T-helper 1 cell treated with Interleukin-12 subunit alpha and Interleukin-12 subunit beta and Interleukin-4 antibody, amounts not matched to agents 30 μg/mL and 1 μg/mL, for 36 hours (primary cell): ENCODE results near the gene EPS8.

ENCODE experiments used
- H3K27ac Mint-ChIP-seq: one replicate; pipeline ENCODE4 v1.8.0; 2021; ENCODE audit warnings: mild to moderate bottlenecking, mixed read lengths
- H3K27me3 Mint-ChIP-seq: one replicate; pipeline ENCODE4 v1.8.0; 2021; ENCODE audit warnings: low read depth, mixed read lengths
- H3K36me3 Mint-ChIP-seq: one replicate; pipeline ENCODE4 v1.8.0; 2021; ENCODE audit warnings: low read depth, mixed read lengths
- H3K4me1 Mint-ChIP-seq: one replicate; pipeline ENCODE4 v1.8.0; 2021; ENCODE audit warnings: low read depth, mixed read lengths
- H3K4me3 Mint-ChIP-seq: one replicate; pipeline ENCODE4 v1.8.0; 2021; ENCODE audit warnings: mild to moderate bottlenecking, moderate library complexity, mixed read lengths
- H3K9me3 Mint-ChIP-seq: one replicate; pipeline ENCODE4 v1.8.0; 2021; ENCODE audit warnings: mixed read lengths

EPS8 gene

GRCh38 chr12:15811214-15812127 is 22.3 kb upstream of the EPS8 start:
- no peaks in the 10 kb centered on the region for H3K36me3 Mint-ChIP-seq
- H3K4me1 Mint-ChIP-seq: no peaks in the 10 kb centered on the region
- H3K27ac Mint-ChIP-seq: no peak overlapping the region
- H3K9me3 Mint-ChIP-seq: no peaks in the 10 kb centered on the region
- H3K27me3 Mint-ChIP-seq: peaks cover 5% of the 10 kb centered on the region
- no peak overlapping the region for H3K4me3 Mint-ChIP-seq

GRCh38 chr12:15808652-15809051 is 19.5 kb upstream of the EPS8 start:
- H3K27me3 Mint-ChIP-seq: peaks cover 14% of the 10 kb centered on the region
- H3K27ac Mint-ChIP-seq: no peak overlapping the region
- H3K4me1 Mint-ChIP-seq: no peaks in the 10 kb centered on the region
- H3K36me3 Mint-ChIP-seq: no peaks in the 10 kb centered on the region
- no peaks in the 10 kb centered on the region for H3K9me3 Mint-ChIP-seq
- H3K4me3 Mint-ChIP-seq: no peak overlapping the region

GRCh38 chr12:15808250-15808649 is 19.1 kb upstream of the EPS8 start:
- Mint-ChIP-seq H3K4me1 (no peaks in the 10 kb centered on the region), H3K9me3 (no peaks in the 10 kb centered on the region), H3K36me3 (no peaks in the 10 kb centered on the region), H3K4me3 (no peak overlapping the region), H3K27ac (no peak overlapping the region), H3K27me3 (peaks cover 13% of the 10 kb centered on the region)

GRCh38 chr12:15806826-15807225 is 17.6 kb upstream of the EPS8 start:
- Mint-ChIP-seq H3K36me3 (no peaks in the 10 kb centered on the region), H3K4me1 (no peaks in the 10 kb centered on the region)

GRCh38 chr12:15801770-15802744 is 12.9 kb upstream of the EPS8 start:
- Mint-ChIP-seq H3K4me1 (no peaks in the 10 kb centered on the region), H3K4me3 (no peak overlapping the region), H3K27me3 (peaks cover 21% of the 10 kb centered on the region), H3K27ac (no peak overlapping the region), H3K9me3 (no peaks in the 10 kb centered on the region), H3K36me3 (no peaks in the 10 kb centered on the region)

More at GRCh38 chr12:15806826-15807225, 17.6 kb upstream of the EPS8 start:
- H3K9me3 Mint-ChIP-seq: no peaks in the 10 kb centered on the region
- peaks cover 9% of the 10 kb centered on the region for H3K27me3 Mint-ChIP-seq
- H3K27ac Mint-ChIP-seq: no peak overlapping the region
- H3K4me3 Mint-ChIP-seq: no peak overlapping the region

- H3K4me3 Mint-ChIP-seq: no peak overlapping the region
Measured at GRCh38 chr12:15800278-15800677, 11.1 kb upstream of the EPS8 start.

GRCh38 chr12:15797818-15798217 is 8.6 kb upstream of the EPS8 start:
- Mint-ChIP-seq H3K36me3 (no peaks in the 10 kb centered on the region), H3K27ac (no peak overlapping the region), H3K27me3 (peaks cover 31% of the 10 kb centered on the region), H3K4me3 (no peak overlapping the region), H3K9me3 (no peaks in the 10 kb centered on the region), H3K4me1 (no peaks in the 10 kb centered on the region)

More at GRCh38 chr12:15800278-15800677, 11.1 kb upstream of the EPS8 start:
- H3K27ac Mint-ChIP-seq: no peak overlapping the region
- peaks cover 16% of the 10 kb centered on the region for H3K27me3 Mint-ChIP-seq
- no peaks in the 10 kb centered on the region for H3K9me3 Mint-ChIP-seq
- no peaks in the 10 kb centered on the region for H3K4me1 Mint-ChIP-seq
- H3K36me3 Mint-ChIP-seq: no peaks in the 10 kb centered on the region

- no peak overlapping the region for H3K27ac Mint-ChIP-seq
- H3K9me3 Mint-ChIP-seq: no peaks in the 10 kb centered on the region
- no peak overlapping the region for H3K4me3 Mint-ChIP-seq
- no peaks in the 10 kb centered on the region for H3K4me1 Mint-ChIP-seq
- peaks cover 43% of the 10 kb centered on the region for H3K27me3 Mint-ChIP-seq
- H3K36me3 Mint-ChIP-seq: no peaks in the 10 kb centered on the region
Measured at GRCh38 chr12:15796493-15797141, 7.4 kb upstream of the EPS8 start.

- Mint-ChIP-seq H3K4me3 (no peak overlapping the region), H3K4me1 (peaks cover 4% of the 10 kb centered on the region), H3K27me3 (peaks cover 59% of the 10 kb centered on the region), H3K9me3 (no peaks in the 10 kb centered on the region), H3K27ac (no peak overlapping the region), H3K36me3 (no peaks in the 10 kb centered on the region)
Measured at GRCh38 chr12:15794836-15795235, 5.6 kb upstream of the EPS8 start.

GRCh38 chr12:15794196-15794595 is 5.0 kb upstream of the EPS8 start:
- Mint-ChIP-seq H3K4me3 (no peak overlapping the region), H3K36me3 (no peaks in the 10 kb centered on the region), H3K4me1 (peaks cover 5% of the 10 kb centered on the region), H3K9me3 (no peaks in the 10 kb centered on the region), H3K27me3 (peaks cover 57% of the 10 kb centered on the region), H3K27ac (no peak overlapping the region)

GRCh38 chr12:15788233-15789219 is 662 bp downstream of the EPS8 start:
- Mint-ChIP-seq H3K27ac (peak overlapping the region; percentile 42), H3K27me3 (peaks cover 71% of the 10 kb centered on the region), H3K36me3 (no peaks in the 10 kb centered on the region), H3K4me3 (peak overlapping the region; percentile 89), H3K4me1 (peaks cover 12% of the 10 kb centered on the region), H3K9me3 (no peaks in the 10 kb centered on the region)

GRCh38 chr12:15787778-15788177 is 1.4 kb downstream of the EPS8 start:
- Mint-ChIP-seq H3K36me3 (no peaks in the 10 kb centered on the region), H3K4me3 (no peak overlapping the region), H3K27me3 (peaks cover 70% of the 10 kb centered on the region), H3K27ac (no peak overlapping the region), H3K4me1 (peaks cover 12% of the 10 kb centered on the region), H3K9me3 (no peaks in the 10 kb centered on the region)

GRCh38 chr12:15786772-15787171 is 2.4 kb downstream of the EPS8 start:
- no peaks in the 10 kb centered on the region for H3K36me3 Mint-ChIP-seq
- no peak overlapping the region for H3K4me3 Mint-ChIP-seq
- H3K4me1 Mint-ChIP-seq: peaks cover 12% of the 10 kb centered on the region
- peaks cover 60% of the 10 kb centered on the region for H3K27me3 Mint-ChIP-seq
- H3K9me3 Mint-ChIP-seq: no peaks in the 10 kb centered on the region
- no peak overlapping the region for H3K27ac Mint-ChIP-seq
